NB4 (cell line): ENCODE measurements around the gene COPE.
A peak's percentile ranks its signal among the peaks of the same experiment; 100 is the strongest.

Experiments
- POLR2A ChIP-seq: IDR thresholded peaks from 2 replicates; pipeline ENCODE4 v1.6.1; 2011; ENCODE audit warnings: mild to moderate bottlenecking; ENCODE audit not compliant: insufficient read length; ENCODE audit errors: extremely low read depth
- TF ChIP-seq, protein P1 (sequence below): IDR thresholded peaks from one replicate; pipeline ENCODE4 v1.5.1; 2012; ENCODE audit warnings: low read depth, low read length

DNA sequence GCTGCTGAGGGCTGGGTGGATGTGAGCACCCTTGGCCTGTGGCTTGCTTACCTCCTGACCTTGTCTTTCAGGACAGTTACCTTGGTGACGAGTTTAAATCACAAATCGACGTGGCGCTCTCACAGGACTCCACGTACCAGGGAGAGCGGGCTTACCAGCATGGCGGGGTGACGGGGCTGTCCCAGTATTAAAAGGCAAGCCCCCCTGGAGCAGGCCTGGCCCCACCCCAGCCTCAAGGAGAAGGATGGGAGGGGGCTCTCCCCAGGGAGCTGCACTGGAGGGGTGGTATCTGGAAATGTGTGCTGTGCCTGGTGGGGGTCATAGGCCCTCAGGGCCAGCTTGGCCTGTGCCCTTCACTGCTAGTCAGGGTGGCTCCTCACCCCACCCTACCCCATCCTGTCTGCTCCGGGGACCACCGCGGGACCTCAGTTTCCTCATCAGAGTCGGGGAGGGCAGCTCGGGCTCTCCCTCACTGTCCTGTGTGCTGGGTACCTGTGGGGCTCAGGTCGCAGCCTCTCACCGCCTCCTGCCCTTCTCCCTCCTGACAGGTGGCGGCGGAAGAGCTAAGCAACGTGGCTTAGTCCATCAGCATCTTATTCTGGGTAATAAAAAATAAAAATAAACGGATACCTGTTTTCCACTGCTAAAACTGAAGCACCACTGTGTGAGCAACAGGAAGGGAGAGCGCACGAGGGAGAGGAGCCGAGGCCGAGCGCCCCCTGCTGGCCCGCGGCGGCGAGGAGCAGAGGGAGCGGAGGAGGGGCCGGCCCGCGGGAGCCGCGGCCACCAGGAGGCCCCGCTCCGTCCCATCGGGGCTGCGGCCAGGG is 53.0 kb downstream of the COPE start:
- TF ChIP-seq, protein P1, sequence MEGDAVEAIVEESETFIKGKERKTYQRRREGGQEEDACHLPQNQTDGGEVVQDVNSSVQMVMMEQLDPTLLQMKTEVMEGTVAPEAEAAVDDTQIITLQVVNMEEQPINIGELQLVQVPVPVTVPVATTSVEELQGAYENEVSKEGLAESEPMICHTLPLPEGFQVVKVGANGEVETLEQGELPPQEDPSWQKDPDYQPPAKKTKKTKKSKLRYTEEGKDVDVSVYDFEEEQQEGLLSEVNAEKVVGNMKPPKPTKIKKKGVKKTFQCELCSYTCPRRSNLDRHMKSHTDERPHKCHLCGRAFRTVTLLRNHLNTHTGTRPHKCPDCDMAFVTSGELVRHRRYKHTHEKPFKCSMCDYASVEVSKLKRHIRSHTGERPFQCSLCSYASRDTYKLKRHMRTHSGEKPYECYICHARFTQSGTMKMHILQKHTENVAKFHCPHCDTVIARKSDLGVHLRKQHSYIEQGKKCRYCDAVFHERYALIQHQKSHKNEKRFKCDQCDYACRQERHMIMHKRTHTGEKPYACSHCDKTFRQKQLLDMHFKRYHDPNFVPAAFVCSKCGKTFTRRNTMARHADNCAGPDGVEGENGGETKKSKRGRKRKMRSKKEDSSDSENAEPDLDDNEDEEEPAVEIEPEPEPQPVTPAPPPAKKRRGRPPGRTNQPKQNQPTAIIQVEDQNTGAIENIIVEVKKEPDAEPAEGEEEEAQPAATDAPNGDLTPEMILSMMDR = peak; percentile 83
- peak; percentile 24 for TF ChIP-seq POLR2A
